Omental fat pad (tissue), 4 donors: ENCODE results near the gene RUNX1. TPM values are rescaled to one million over a fixed set of nuclear protein-coding genes. Genes with fewer than 3 reads are reported as not detected.

ENCODE experiments used
- ATAC-seq: fragments of 150-250 bp; one replicate; pipeline ENCODE4 v1.9.1; 2016; ENCODE audit warnings: mild to moderate bottlenecking, moderate library complexity; ENCODE audit not compliant: low FRiP score
- DNase-seq: peaks from one replicate; pipeline ENCODE4 v3.0.0-alpha.2; 2019; ENCODE audit warnings: low spot score
- total RNA-seq, 4 donors: library from RNA; depleted of rRNA; stranded (reverse); fragments of >200 nt; gene quantifications; one replicate each; pipeline ENCODE4 v1.1.0, GENCODE V29; 2016
- TF ChIP-seq, protein P1 (sequence below), 3 donors: fragments of 450-650 bp; IDR thresholded peaks; one replicate each; pipeline ENCODE4 v1.5.1; 2016 to 2017; ENCODE audit warnings: antibody characterized with exemption in 3 of 3, mild to moderate bottlenecking in 3 of 3, moderate library complexity in 2 of 3

RUNX1 gene
- total RNA-seq, 4 donors from 2014 or later, result 21.1 to 75.9 (median 30.2) TPM

DNA sequence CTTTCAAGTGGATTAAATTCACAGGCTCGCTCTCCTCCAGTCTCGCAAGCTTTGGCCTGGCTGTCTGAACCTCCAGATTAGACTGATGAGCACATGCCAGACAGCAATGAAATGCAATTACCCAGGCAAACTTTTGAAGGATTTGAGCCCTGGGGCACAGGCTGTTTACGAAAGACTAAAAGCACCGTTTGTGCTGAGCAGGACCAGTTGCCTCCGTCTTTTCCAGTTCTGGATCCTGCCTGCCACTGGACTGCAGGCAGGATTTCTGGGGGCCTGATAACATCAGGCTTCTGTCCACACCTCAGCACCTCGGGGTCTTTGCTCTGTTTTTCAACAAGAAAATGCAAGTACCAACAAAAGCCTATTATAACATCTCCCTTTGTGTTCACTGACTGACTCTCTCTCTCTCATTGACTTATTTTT lies 234.6 kb downstream of the RUNX1 start:
- no peak for ATAC-seq
- TF ChIP-seq, protein P1, sequence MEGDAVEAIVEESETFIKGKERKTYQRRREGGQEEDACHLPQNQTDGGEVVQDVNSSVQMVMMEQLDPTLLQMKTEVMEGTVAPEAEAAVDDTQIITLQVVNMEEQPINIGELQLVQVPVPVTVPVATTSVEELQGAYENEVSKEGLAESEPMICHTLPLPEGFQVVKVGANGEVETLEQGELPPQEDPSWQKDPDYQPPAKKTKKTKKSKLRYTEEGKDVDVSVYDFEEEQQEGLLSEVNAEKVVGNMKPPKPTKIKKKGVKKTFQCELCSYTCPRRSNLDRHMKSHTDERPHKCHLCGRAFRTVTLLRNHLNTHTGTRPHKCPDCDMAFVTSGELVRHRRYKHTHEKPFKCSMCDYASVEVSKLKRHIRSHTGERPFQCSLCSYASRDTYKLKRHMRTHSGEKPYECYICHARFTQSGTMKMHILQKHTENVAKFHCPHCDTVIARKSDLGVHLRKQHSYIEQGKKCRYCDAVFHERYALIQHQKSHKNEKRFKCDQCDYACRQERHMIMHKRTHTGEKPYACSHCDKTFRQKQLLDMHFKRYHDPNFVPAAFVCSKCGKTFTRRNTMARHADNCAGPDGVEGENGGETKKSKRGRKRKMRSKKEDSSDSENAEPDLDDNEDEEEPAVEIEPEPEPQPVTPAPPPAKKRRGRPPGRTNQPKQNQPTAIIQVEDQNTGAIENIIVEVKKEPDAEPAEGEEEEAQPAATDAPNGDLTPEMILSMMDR (IDR thresholded peaks at IDR 0.05), result no peak
- DNase-seq, result no peak

DNA sequence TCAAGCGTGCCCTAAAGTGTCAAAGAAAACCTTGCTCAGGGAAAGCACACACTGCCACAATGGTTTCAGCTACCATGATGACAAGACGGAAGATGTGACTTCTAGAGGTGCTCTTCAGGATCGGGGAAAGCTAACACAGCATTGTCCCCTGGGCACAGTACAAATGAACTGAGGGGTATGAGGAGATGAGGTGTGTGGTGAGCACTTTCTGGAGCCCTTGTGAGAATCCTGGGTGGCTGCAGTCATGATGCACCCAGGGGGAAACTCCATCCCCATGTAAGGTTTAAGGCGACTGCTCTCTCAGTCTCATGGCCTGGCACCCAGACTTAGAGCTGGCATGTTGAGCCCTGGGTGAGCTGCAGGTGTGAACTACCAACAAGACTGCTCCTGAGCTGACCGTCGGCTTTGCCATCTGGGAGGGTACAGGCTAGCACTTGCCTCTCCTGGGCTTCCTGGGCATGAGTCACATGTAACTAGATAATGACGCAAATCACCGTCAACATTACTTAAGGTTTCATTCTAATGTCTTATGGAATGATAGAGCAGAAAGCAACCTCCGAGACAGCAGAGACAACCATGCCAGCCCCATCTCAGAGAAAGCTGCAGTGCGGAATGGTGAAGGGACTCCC lies 235.7 kb downstream of the RUNX1 start:
- ATAC-seq, result no peak
- no peak for DNase-seq
- TF ChIP-seq, protein P1 (IDR thresholded peaks at IDR 0.05), result no peak

DNA sequence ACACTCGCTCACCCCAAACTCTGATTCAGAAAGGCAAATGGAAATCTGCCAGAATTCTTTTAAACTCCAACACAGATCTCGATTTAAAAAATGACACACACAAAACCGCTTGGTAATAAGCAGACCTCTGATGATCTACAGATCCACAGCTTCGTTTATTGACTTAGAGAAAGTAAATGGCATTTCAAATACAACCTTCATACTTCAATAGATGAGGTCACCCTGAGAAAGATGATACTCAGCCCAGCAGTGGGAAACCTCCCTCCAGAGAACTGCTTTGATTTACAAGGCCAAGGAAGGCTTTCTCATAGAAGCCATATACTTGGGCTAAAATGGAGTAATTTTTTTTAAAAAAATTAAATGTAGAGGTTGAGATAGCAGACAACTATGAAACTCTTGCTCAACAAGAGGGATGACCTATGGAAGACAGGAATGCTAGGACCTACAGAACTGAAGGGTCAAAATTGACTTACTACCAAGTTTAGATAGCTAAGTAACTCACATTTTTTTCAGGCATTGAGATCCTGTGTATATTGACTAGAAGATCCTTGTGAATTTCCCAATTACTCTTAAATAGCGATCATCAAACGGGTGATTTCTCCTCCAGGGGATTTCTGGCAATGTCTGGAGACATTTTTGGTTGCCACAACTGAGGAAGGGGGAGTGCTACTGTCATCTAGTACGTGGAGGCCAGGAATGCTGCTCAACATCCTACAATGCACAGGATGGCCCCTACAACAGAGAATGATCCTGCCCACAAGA lies 236.4 kb downstream of the RUNX1 start:
- TF ChIP-seq, protein P1 (IDR thresholded peaks at IDR 0.05), result no peak
- DNase-seq (no peak), ATAC-seq (no peak)

DNA sequence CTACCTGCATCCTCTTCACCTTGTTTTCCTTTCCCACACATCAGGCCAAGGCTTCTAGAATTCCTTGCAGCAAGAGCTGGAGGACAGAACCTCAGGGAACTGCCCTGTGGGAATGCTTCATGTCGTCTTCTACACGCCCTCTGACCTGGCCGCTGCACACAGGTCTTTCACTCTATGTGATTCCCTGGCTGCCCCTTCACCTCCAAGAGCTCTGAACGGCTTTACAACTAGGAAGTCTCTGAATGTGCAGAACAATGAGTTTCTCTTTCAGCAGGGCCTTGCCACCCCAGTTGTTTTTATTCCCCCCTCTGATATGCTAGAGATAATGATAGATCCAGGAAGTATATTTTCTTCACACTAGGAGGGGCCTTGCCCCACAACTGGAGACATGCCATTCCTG lies 237.7 kb downstream of the RUNX1 start:
- DNase-seq, result no peak
- no peak for ATAC-seq
- TF ChIP-seq, protein P1 (IDR thresholded peaks at IDR 0.05), result no peak

DNA sequence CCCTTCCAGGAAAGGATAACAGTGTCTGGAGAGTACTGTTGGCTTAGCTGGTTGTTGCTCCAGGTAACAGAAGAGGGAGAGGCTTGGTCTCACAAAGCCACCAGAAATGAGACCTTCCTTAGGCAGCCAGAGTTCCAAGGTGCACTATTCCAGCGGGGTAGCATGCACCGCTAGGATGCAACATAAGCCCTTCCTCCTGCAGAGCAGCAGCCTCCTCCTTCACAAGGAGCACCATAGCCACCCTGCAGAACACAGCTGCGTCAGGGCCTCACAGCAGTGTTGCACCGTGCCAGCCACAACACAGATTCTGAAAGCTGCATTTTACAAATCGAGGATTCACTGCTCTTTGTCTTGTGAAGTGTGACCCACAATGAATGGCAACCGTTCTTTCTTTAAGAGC lies 238.3 kb downstream of the RUNX1 start:
- DNase-seq, result no peak
- TF ChIP-seq, protein P1 (IDR thresholded peaks at IDR 0.05), result no peak
- ATAC-seq, result no peak

DNA sequence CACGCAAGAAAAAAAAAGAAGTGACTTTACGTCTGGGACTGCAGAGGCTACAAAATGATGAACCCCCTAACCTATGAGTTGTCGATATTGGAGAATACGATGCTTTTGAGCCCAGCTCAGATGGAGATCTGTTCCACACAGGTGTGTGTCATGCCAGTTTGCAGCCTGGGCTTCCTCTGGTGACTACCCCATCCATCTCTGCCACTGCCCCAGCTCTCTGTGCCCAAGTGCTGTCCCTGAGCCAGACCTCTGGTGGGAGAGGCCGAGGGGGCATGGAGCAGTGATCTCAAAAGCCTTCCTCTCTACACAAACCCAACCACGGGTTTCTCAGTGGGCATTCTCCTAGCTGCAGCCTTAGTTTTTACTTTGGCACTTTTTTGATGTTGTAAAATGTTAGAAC lies 239.3 kb downstream of the RUNX1 start:
- ATAC-seq (no peak), DNase-seq (no peak)
- TF ChIP-seq, protein P1 (IDR thresholded peaks at IDR 0.05), result no peak
